Activated gamma-delta T cell treated with anti-CD3 and anti-CD28 coated beads, Interleukin-2, amount 50 U/mL, for 16 hours (primary cell): ENCODE results near the gene GDPD1.
A peak's percentile ranks its signal among the peaks of the same experiment; 100 is the strongest.
"Not testable (repeated sequence)": the region's sequence is repeated elsewhere in the genome, so short reads cannot be mapped to it uniquely, and the experiment has no call there.

ENCODE experiments used
- DNase-seq: peaks from one replicate; pipeline ENCODE4 v3.0.0-alpha.2; 2020; ENCODE audit warnings: low read depth

Gene GDPD1

GRCh38 chr17:59244081-59244480 lies 23.8 kb downstream of the GDPD1 start:
- no peak for DNase-seq

- DNase-seq, result no peak
These were observed 34.4 kb downstream of the GDPD1 start for GRCh38 chr17:59254742-59255141.

- no peak for DNase-seq
These were observed 36.8 kb downstream of the GDPD1 start for GRCh38 chr17:59257101-59257500.

DNA sequence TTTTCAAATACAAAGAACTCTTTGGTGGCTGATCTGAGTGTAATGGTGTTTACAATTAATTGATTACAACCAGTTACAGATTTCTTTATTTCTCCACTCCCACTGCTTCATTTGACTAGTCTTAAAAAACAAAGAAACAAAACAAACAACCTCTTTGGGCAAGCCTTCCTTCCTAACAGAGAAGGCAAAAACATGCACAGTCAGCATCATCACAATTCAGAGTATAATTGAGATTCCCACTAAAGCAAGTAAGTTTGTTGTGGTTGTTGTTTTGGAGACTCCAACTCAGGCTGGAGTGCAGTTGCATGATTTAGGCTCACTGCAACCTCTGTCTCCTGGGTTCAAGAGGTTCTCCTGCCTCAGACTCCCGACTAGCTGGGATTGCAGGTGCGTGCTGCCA lies 40.4 kb downstream of the GDPD1 start:
- DNase-seq, result no peak

- DNase-seq, result no peak
These were observed 46.4 kb downstream of the GDPD1 start for GRCh38 chr17:59266745-59267144.

DNA sequence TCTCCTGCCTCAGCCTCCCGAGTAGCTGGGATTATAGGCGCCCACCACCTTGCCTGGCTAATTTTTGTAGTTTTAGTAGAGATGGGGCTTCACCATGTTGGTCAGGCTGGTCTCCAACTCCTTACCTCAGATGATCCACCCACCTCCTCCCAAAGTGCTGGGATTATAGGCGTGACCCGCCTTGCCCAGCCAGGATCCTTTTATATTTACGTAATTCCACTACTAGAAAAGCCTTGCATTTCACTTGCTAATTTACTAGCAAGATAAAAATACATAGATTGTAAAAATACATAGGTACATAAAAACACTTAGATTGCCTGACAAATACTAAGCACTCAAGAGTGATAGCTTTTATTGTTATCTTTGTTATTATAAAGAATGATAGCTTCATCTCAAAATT lies 47.5 kb downstream of the GDPD1 start:
- DNase-seq, result no peak

- no peak for DNase-seq
These were observed 55.3 kb downstream of the GDPD1 start for GRCh38 chr17:59275618-59276017.

GRCh38 chr17:59277031-59277430 lies 56.7 kb downstream of the GDPD1 start:
- no peak for DNase-seq

DNA sequence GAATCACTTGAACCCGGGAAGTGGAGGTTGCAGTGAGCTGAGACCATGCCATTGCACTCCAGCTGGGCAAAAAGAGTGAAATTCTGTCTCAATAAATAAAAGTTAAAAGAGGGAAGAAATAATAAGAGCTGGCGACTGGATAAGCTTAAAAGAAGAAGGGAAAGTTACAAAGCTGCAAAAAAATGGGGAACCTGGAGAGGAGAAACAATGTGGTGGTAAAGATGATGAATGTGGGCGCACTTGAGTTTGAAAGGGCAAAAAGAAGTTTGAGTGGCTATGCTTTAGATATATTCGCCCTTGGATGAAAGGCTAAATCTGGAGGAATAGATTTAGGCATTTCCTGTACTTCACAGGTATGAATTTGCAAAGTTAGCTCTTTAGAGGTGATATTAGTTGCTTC lies 58.1 kb downstream of the GDPD1 start:
- DNase-seq, result no peak

GRCh38 chr17:59284317-59284716 lies 64.0 kb downstream of the GDPD1 start:
- no peak for DNase-seq

GRCh38 chr17:59287452-59287851 lies 67.1 kb downstream of the GDPD1 start:
- DNase-seq, result no peak

- DNase-seq, result no peak
These were observed 67.6 kb downstream of the GDPD1 start for GRCh38 chr17:59287891-59288290.

GRCh38 chr17:59289981-59290301 lies 69.6 kb downstream of the GDPD1 start:
- no peak for DNase-seq

DNA sequence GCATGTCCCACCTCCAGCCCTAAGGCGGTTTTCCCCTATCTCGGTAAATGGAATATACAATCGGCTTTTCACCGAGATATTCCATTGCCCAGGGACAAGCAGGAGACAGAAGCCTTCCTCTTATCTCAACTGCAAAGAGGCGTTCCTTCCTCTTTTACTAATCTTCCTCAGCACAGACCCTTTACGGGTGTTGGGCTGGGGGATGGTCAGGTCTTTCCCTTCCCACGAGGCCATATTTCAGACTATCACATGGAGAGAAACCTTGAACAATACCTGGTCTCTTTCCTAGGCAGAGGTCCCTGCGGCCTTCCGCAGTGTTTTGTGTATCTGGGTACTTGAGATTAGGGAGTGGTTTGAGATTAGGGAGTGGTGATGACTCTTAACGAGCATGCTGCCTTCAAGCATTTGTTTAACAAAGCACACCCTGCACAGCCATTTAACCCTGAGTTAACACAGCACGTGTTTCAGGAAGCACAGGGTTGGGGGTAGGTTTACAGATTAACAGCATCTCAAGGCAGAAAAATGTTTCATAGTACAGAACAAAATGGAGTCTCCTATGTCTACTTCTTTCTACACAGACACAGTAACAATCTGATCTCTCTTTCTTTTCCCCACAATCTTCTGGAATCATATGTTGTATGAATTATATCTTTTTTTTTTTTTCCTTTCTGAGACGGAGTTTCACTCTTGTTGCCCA lies 70.1 kb downstream of the GDPD1 start:
- DNase-seq, result not testable (repeated sequence)

DNA sequence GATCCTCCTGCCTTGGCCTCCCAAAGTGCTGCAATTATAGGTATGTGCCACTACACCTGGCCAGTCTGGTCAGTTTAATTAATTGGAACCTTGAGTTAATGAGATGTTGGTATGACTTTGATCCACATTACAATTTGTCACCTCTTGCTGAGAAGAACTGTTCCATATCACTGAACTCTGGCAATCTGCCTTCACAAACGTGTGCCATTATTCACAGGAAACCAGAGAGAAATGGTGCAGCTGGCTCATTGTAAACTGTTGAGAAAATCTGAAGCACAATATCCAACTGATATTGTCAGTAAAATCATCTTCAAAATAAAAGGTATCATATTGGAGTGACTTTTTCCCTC lies 71.8 kb downstream of the GDPD1 start:
- no peak for DNase-seq

- no peak for DNase-seq
These were observed 75.9 kb downstream of the GDPD1 start for GRCh38 chr17:59296190-59296589.

DNA sequence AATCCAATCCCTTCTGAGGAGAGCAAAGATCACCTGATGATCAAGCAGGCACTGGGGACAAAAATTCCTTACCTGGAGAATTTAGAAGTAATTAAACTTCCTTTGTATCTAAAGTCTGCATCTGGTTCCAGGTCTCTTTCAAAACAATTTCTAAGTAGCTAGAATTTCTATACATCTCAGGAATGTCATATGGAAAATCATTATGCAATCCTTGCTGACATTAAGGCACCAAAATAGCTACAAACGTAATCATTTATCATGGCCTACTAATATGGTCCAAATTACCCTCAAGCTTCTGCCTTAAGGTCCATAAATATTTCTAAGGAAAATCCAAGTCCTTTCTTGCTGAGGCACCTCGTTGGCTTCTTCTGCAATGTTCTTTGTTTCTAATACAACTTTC lies 78.2 kb downstream of the GDPD1 start:
- DNase-seq, result no peak

DNA sequence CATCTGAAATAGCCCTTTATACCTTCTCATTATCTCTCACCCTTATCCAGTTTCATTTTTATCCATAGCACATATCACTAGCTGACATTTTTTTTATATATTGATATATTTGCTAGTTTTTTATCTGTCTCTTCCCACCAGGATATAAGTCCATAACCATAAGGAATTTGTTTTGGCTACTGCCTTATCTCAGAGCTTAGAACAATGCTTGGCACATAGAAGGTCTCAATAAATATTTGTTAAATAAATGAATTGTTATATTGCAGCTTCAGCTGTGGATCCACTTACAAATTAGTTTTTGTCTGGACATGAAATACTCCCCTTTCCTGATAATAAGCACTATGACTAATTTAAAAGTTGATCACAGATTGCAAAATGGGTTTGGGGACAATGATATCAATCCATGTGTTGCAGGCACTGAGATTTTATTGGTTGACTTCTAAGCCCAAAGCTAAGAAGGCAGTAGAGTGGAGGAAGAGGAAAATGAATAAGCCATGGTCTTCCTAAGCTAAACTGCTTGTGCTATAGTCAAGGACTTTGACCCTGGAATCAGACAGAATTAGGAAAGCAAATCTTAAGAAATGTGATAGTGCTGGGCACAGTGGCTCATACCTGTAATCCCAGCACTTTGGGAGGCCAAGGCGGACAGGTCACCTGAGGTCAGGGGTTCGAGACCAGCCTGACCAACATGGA lies 79.2 kb downstream of the GDPD1 start:
- no peak for DNase-seq

DNA sequence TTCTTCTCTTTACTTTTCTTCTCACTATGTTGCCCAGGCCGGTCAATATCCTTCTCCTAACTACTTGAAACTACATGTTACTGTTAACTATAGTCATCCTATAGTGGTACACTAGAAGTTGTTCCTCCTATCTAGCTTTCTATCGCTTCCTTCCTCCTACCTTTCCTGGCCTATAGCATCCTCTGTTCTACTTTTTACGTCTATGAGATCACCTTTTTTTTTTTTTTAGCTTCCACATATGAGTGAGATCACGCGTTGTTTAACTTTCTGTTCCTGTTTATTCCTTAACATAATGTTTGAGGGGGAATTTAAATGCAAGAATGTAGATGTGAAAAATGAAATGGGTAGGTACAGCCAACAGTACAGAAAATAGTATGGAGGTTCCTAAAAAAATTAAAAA lies 80.6 kb downstream of the GDPD1 start:
- DNase-seq, result no peak

- DNase-seq, result no peak
These were observed 84.5 kb downstream of the GDPD1 start for GRCh38 chr17:59304811-59305210.

GRCh38 chr17:59310263-59310920 lies 90.1 kb downstream of the GDPD1 start:
- DNase-seq, result no peak

- peak; percentile 13 for DNase-seq
These were observed 90.7 kb downstream of the GDPD1 start for GRCh38 chr17:59311051-59311468.

GRCh38 chr17:59311521-59311920 lies 91.2 kb downstream of the GDPD1 start:
- DNase-seq, result not testable (repeated sequence)

DNA sequence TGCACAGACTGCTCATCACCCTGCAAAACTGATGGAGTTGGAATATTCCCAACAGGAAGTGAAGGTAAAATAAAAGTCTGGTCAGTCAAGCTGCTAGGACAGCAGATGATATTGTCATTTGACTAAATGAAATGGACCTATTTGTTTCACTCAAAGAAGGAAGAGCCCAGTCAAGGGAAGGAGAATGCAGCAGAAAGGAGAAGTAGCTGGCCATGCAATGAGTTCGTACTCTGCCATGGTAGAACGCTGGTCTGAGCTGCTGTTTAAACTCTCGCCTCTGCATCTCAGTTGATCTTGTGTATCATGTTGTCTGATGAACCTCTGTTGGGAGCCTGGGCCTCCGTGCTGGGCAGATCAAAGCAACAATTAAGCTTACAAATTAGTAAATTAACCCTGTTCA lies 95.6 kb downstream of the GDPD1 start:
- DNase-seq, result no peak
